Epithelial cell of proximal tubule (primary cell): ENCODE measurements around the gene DEAF1. TPM values are rescaled to one million over a fixed set of nuclear protein-coding genes. Genes with fewer than 3 reads are reported as not detected.

Experiments used
- DNase-seq: peaks from one replicate; pipeline ENCODE4 v3.0.0-alpha.2; 2011; ENCODE audit warnings: low read depth
- H3K4me3 ChIP-seq: 2 replicates; pipeline ENCODE4 v1.5.1; 2011; ENCODE audit warnings: low read depth, mild to moderate bottlenecking, low read length
- total RNA-seq: library from RNA; depleted of rRNA; stranded (reverse); fragments of >200 nt; gene quantifications from 2 replicates; pipeline ENCODE4 v1.2.3, GENCODE V29; 2015
- TF ChIP-seq, protein P1 (sequence below): conservative IDR thresholded peaks from 2 replicates; pipeline ENCODE4 v1.5.1; 2012; ENCODE audit warnings: low read depth, mild to moderate bottlenecking, low read length

The DEAF1 gene
- total RNA-seq, 1 donor from 2014 or later = 38.2 TPM

GRCh38 chr11:680970-681369, 14.1 kb downstream of the DEAF1 start:
- no peak overlapping the region for H3K4me3 ChIP-seq
- TF ChIP-seq, protein P1, sequence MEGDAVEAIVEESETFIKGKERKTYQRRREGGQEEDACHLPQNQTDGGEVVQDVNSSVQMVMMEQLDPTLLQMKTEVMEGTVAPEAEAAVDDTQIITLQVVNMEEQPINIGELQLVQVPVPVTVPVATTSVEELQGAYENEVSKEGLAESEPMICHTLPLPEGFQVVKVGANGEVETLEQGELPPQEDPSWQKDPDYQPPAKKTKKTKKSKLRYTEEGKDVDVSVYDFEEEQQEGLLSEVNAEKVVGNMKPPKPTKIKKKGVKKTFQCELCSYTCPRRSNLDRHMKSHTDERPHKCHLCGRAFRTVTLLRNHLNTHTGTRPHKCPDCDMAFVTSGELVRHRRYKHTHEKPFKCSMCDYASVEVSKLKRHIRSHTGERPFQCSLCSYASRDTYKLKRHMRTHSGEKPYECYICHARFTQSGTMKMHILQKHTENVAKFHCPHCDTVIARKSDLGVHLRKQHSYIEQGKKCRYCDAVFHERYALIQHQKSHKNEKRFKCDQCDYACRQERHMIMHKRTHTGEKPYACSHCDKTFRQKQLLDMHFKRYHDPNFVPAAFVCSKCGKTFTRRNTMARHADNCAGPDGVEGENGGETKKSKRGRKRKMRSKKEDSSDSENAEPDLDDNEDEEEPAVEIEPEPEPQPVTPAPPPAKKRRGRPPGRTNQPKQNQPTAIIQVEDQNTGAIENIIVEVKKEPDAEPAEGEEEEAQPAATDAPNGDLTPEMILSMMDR = no peak
- no peak for DNase-seq

DNA sequence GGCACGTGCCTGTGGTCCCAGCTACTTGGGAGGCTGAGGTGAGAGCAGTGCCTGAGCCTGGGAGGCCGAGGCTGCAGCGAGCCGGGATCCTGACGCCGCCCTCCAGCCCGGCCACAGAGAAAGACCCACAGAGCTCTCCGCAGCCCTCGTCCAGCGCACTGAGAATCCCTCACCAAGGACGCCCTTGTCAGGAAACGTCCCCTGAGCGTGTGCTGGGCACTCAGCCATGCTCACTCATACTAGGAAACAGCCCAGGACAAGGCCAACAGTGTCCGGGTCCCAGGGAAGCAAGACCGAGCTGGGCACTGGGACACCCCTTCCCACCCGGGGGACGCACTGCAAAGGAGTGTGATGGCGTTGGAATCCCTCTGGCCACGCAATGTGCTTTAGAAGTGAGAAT, 14.5 kb downstream of the DEAF1 start:
- H3K4me3 ChIP-seq = no peak overlapping the region
- TF ChIP-seq, protein P1 = no peak
- no peak for DNase-seq

- TF ChIP-seq, protein P1 = no peak
- no peak for DNase-seq
- no peak overlapping the region for H3K4me3 ChIP-seq
Observed at GRCh38 chr11:679271-680207, 15.5 kb downstream of the DEAF1 start.

DNA sequence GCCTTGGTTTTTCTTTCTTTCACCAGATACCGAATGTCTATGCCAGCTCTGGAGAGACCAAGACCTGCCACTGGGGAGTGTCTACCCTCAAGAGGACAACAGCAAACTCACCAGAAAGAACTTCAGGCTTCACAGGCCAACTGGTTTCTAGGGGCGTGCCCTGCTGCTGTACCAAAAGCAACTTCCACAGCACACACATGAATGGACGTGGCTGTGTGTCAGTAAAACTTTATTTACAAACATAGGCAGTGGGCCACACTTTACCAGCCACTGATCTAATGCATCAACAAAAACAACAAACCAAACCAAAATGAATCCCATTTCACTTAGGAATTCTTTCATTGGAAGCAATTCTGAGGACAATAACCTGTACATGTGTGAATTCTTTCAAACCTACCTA, 16.7 kb downstream of the DEAF1 start:
- no peak for DNase-seq
- TF ChIP-seq, protein P1 = no peak
- no peak overlapping the region for H3K4me3 ChIP-seq

DNA sequence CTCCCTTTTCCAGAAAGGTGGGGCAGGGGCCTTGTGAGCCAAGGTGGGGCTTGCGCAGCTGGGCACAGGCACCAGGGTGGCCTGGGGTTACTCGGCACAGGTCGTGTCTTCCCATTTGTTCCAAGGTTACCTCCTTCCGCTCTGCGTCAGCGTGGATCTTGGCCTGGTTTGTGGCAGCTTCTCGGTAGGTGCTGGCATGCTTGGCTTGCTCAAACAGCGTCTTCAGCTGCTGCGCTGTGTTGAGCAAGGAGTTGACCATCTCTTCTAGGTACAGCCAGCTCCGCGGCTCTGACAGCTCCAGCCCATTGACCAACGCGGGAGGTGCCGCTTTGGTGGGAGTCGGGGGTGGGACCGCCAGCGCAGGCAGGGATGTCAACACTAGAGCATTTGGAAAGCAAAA, 20.6 kb downstream of the DEAF1 start:
- no peak overlapping the region for H3K4me3 ChIP-seq
- TF ChIP-seq, protein P1 = no peak
- no peak for DNase-seq

GRCh38 chr11:673866-674265, 21.2 kb downstream of the DEAF1 start:
- TF ChIP-seq, protein P1 = no peak
- DNase-seq = no peak
- no peak overlapping the region for H3K4me3 ChIP-seq
